ENCODE measurements around the gene NHP2.

DNA sequence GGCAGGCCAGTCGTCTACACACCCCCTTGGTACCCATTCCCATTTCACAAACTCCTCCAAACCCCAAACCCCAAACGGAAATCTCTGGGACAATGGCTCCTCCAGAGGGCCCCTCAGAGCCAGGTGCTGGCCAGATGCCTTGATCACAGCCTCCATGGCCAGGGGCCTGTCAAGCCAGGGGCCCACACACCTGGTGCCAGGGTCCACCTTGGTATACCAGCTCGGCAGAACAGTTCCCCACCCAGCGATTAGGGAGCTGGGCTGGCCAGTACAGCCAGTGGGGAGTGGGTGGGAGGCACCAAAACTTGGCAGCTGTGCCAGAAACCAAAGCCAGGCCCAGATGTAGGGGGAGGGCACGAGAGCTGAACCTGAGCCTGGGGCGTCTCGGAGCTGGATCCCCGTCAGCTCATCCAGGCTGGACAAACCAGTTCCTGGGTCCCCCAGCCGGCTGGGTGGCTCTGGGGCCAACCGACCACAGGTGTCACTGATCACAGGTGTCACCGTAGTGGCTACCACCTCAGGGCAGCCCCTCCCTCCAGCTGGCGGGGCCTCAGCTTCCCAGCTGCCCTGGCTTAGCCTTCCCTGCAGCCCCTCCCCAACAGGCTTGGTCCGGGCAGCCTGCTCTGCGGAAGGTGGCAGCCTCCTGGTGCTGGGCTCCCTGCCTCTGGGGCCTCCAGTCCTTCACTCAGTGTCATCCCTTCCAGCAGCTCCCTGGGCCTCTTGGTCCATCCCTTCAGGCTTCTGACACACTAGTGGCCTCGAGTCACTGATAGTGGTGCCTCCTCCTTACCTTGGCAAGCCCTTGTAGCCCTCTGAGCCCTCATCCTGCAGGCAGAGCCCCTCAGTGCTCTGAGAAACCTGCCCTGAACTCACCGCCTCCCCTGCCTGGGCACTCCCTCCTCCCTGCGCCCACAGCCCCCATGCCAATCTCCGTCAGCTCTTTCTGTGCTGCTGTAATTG, 29.4 kb downstream of the NHP2 start:
- TF ChIP-seq CTCF (conservative IDR thresholded peaks at IDR 0.05) (no peak), EZH2 (IDR thresholded peaks at IDR 0.05; ENCODE audit: low read depth) (no peak)
